HepG2 (cell line): ENCODE measurements around the gene GABRB1.

ENCODE experiments used
- CTCF ChIP-seq: sonication (generic); formaldehyde crosslinking; IDR thresholded peaks from 2 replicates; pipeline ENCODE4 v1.5.0; 2020; ENCODE audit warnings: mild to moderate bottlenecking, missing genetic modification reagents, moderate library complexity
- E2F1 ChIP-seq: sonication (generic); formaldehyde crosslinking; IDR thresholded peaks from 2 replicates; pipeline ENCODE4 v1.5.0; 2020; ENCODE audit warnings: missing genetic modification reagents
- EHMT2 ChIP-seq: fragments of 200-600 bp; sonication (generic); IDR thresholded peaks from 2 replicates; pipeline ENCODE4 v1.7.0; 2017; ENCODE audit warnings: antibody characterized with exemption, low read depth, low read length, borderline replicate concordance
- HCFC1 ChIP-seq: fragments of 150-350 bp; IDR thresholded peaks from 2 replicates; pipeline ENCODE4 v1.6.1; 2014; ENCODE audit warnings: low read depth, low read length
- MTF1 ChIP-seq: sonication (generic); formaldehyde crosslinking; IDR thresholded peaks from 2 replicates; pipeline ENCODE4 v1.5.0; 2020; ENCODE audit warnings: missing genetic modification reagents
- TBP ChIP-seq: sonication (generic); formaldehyde crosslinking; IDR thresholded peaks from 2 replicates; pipeline ENCODE4 v1.5.0; 2020; ENCODE audit warnings: missing genetic modification reagents
- TCF7 ChIP-seq: sonication (generic); IDR thresholded peaks from 2 replicates; pipeline ENCODE4 v1.6.1; 2016; ENCODE audit warnings: antibody characterized with exemption, low read depth
- YY1 ChIP-seq: IDR thresholded peaks from 2 replicates; pipeline ENCODE4 v1.6.1; 2011; ENCODE audit warnings: low read length, low read depth, moderate library complexity, mild to moderate bottlenecking; ENCODE audit not compliant: insufficient read depth, insufficient replicate concordance
- TF ChIP-seq, protein P1 (sequence below): IDR thresholded peaks from 2 replicates; pipeline ENCODE4 v1.6.1; 2016
- TF ChIP-seq, protein P2 (sequence below): sonication (generic); formaldehyde crosslinking; IDR thresholded peaks from 2 replicates; pipeline ENCODE4 v1.4.0; 2020; ENCODE audit warnings: missing genetic modification reagents, borderline replicate concordance

GRCh38 chr4:47198791-47199190 lies 167.4 kb downstream of the GABRB1 start:
- no peak for TF ChIP-seq MTF1 (CRISPR knock-in tag)
- TF ChIP-seq HCFC1, result no peak
- TF ChIP-seq, protein P1, sequence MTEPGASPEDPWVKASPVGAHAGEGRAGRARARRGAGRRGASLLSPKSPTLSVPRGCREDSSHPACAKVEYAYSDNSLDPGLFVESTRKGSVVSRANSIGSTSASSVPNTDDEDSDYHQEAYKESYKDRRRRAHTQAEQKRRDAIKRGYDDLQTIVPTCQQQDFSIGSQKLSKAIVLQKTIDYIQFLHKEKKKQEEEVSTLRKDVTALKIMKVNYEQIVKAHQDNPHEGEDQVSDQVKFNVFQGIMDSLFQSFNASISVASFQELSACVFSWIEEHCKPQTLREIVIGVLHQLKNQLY, result no peak
- TF ChIP-seq, protein P2, sequence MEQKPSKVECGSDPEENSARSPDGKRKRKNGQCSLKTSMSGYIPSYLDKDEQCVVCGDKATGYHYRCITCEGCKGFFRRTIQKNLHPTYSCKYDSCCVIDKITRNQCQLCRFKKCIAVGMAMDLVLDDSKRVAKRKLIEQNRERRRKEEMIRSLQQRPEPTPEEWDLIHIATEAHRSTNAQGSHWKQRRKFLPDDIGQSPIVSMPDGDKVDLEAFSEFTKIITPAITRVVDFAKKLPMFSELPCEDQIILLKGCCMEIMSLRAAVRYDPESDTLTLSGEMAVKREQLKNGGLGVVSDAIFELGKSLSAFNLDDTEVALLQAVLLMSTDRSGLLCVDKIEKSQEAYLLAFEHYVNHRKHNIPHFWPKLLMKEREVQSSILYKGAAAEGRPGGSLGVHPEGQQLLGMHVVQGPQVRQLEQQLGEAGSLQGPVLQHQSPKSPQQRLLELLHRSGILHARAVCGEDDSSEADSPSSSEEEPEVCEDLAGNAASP (CRISPR knock-in tag), result no peak
- no peak for TF ChIP-seq CTCF (CRISPR knock-in tag)
- TF ChIP-seq E2F1 (CRISPR knock-in tag), result no peak
- TF ChIP-seq EHMT2, result no peak
- no peak for TF ChIP-seq TBP
- no peak for TF ChIP-seq YY1
- TF ChIP-seq TCF7, result no peak
